ENCODE results near the gene CNGB1. TPM values are rescaled to one million over a fixed set of nuclear protein-coding genes. Genes with fewer than 3 reads are reported as not detected.

Gene CNGB1
- total RNA-seq, 4 donors from 2014 or later = not detected

DNA sequence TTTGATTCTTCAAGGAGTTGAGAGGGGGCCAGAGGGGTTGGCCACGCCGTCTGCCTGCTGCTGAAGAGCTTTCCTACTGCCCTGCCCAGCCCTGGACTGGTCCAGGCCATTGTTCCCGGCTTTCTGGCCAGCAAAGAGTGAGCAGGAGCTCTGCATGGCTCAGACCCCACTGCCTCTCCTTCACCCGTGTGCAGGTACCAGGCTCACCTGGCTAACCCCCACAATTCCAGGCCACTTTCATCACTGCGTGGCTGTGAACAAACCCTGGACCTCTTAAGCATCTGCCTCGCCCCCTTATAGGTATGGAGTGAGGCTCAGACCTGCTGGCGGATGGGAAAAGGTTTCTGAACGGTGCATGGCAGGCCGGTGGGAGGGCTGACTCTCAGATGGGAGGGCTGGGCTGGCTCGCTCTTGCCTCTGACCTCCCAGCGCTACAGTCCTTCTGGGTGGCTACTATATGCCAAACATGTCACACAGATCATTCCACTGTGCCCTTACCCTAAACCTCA, 20.7 kb upstream of the CNGB1 start:
- TF ChIP-seq, protein P1, sequence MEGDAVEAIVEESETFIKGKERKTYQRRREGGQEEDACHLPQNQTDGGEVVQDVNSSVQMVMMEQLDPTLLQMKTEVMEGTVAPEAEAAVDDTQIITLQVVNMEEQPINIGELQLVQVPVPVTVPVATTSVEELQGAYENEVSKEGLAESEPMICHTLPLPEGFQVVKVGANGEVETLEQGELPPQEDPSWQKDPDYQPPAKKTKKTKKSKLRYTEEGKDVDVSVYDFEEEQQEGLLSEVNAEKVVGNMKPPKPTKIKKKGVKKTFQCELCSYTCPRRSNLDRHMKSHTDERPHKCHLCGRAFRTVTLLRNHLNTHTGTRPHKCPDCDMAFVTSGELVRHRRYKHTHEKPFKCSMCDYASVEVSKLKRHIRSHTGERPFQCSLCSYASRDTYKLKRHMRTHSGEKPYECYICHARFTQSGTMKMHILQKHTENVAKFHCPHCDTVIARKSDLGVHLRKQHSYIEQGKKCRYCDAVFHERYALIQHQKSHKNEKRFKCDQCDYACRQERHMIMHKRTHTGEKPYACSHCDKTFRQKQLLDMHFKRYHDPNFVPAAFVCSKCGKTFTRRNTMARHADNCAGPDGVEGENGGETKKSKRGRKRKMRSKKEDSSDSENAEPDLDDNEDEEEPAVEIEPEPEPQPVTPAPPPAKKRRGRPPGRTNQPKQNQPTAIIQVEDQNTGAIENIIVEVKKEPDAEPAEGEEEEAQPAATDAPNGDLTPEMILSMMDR (IDR thresholded peaks at IDR 0.05; ENCODE audit: low read depth) = no peak

DNA sequence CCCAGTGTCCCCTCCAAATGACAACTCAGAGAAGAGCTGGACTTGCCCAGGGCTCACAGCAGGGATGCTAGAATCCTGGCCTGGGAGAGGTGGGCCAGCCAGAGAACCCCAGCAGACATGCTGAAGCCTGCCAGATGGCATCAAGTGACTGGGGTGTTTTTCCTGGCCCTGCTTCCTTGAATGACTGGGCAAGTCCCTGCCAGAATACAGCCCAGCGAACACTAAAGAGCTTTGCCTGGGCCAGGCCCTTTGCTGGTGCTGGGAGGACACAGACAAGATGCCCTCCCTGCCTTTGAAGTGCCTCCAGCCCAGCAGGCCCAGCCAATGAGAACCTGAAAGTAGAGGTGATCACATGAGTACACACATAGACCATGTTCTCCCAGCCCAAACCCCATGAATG, 18.0 kb upstream of the CNGB1 start:
- TF ChIP-seq, protein P1 (IDR thresholded peaks at IDR 0.05; ENCODE audit: low read depth) = no peak

DNA sequence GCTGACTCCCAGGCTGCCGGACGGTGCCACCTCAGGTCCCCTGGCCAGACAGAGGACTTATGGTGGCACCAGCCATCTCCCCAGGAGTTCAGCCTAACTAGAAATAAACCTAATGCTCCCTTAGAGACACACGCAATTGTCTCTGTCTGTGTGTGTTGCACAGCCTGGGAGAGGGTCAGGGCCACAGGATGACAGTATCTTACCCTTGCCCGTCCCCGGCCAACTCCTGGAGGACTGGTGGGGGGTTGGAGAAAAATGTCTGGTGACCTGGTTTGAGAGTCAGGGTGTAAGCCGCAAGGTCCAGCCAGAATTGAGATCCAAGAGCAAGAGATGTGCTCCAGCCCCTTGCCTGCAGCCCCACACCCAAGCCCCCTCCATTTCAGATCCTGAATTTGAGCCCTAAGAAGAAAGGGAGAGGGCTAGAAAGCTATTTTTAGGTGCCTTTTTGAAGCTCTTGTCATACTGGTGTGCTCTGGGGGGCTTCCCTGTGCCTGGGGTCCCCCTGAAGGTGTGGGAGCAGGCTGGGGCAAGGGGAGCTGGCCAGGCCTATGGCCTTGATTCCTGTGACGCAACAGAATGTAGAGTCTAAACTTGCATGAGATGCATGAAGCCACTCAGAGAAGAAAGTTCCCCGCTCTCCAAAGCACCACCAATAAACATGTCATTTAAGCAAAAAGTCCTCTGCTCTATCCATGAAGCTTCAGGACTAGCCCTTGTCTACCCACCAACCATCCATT, 16.7 kb upstream of the CNGB1 start:
- TF ChIP-seq, protein P1 (IDR thresholded peaks at IDR 0.05; ENCODE audit: low read depth) = no peak

DNA sequence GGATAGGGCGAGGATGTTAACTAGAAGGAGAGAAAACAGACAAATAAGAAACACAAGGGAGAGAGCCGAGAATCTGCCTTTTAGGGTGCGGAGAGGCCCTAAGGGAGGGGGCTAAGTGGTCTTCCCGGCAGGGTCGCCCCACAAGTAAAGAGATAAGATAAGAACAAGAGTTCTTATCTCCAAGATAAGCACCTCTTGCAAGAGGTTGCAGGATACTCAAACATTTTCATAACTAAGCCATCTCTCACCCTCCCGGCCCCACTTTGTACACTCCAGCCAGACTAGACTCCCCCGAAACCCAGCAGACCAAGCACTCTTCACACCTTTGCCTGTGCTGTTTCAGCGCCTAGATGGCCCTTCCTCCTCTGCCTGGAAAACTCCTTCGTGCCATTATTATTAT, 15.3 kb upstream of the CNGB1 start:
- TF ChIP-seq, protein P1 (IDR thresholded peaks at IDR 0.05; ENCODE audit: low read depth) = no peak

DNA sequence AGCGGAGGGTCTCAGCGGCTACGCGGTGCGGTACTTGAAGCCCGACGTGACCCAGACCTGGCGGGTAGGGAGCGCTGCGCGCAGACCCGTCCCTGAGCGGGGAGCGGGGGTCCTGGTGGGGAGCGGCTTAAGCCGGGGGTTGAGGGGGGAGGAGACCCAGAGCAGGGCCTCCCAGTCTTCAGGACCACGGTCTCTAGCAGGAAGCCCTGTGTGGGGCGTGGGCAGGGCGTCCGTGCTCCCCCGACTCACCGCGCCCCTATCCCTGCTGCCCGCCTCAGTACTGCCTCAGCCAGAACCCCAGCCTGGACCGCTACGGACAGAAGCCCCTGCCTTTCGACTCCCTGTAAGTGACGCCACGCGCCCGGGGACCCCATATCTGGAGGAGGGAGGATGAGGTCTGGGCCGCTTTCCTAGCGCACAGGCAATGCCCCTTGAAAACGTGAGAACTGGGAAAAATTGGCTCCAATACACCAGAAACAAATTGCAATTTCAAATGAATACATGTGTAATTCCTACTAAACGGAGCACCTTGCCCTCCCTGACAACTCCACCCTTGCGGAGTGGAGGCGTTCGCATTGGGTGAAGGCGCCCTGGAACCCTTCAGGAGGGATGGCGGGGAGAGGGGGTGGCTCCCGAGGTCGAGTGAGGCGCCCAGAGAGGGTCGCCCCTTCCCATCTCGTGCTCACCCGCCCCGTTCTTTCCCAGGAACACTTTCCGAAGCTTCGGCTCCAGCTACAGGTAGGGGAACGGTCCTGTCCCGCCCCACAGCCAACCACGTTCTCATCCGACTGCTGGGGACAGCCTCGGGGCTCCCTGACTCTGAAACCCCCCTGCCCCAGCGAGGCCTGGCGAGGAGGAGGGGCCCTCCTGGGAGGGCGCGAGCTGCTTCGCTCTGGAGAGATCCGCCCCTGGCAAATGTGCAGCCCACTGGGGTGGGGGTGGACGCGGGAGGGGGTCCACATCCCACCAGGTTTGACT, 14.6 kb upstream of the CNGB1 start:
- TF ChIP-seq, protein P1 (IDR thresholded peaks at IDR 0.05; ENCODE audit: low read depth) = no peak

DNA sequence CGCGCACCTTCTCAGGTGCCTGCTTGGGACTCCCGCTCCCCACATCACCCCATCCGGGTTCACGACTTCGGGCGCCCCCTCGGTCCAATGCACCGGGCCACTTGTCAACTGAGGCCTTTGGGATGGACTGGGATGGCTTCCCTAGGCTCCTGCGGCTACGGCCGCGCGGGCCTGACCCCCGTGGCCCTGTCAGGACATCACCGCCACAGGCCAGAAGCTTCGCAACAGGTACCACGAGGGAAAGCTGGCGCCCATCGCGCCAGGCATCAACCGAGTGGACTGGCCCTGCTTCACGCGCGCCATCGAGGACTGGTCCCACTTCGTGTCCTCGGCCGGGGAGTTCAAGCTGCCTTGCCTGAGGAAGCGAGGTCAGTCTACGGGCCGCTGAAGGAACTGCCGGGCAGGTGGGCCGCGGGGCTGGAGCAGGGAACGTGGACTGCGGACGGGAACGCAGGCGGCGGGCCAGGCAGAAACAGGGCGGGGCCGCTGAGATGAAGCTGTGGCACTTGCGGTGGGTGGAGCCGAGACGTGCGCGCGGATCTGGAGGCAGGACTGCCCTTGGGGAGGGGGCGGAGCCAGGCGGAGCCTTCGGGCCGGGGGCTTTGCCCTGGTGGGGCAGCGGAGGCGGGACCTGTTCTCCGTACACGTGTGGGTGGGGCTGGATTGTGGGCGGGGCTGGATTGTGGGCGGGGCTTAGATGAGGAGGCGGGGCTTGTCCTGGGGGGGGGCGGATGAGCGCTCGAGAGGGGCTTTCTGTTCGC, 13.7 kb upstream of the CNGB1 start:
- TF ChIP-seq, protein P1 (IDR thresholded peaks at IDR 0.05; ENCODE audit: low read depth) = no peak
